Stimulated activated CD8-positive, alpha-beta memory T cell treated with anti-CD3 and anti-CD28 coated beads, Interleukin-7, amount 100 ng/mL, for 1 hour (primary cell): Measurements from ENCODE around the gene TAF11.
"Not testable (repeated sequence)": the region's sequence is repeated elsewhere in the genome, so short reads cannot be mapped to it uniquely, and the experiment has no call there.

ENCODE experiments used
- DNase-seq, 2 donors: peaks; one replicate each; pipeline ENCODE4 v3.0.0-alpha.2; 2020; ENCODE audit warnings: low read depth in 2 of 2

The TAF11 gene

DNA sequence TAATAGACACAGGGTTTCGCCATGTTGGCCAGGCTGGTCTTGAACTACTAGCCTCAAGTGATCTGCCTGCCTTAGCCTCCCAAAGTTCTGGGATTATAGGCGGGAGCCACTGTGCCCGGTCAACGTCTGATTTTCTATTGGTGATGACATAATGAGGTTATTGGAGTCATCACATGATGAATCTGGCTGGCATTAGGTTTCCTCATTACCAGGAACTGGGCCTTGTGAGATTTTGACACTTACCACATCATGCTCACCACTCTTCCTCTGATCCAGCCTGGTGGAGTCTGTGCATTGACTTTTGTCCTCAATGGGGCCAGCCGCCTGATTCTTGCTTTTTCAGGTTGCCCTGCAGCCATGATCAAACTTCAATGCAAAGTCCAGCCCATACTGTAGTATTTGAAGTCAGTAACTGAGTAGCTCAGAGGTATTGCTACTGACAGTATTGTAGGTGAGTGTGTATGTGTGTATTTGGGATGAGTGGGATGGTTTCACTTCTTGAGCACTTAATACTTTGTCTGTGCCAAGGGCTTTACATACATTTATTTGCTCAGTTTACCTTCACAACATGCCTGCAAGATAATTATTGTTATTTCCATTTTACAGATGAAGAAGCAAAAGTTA is 17.3 kb upstream of the TAF11 start:
- no peak for DNase-seq

DNA sequence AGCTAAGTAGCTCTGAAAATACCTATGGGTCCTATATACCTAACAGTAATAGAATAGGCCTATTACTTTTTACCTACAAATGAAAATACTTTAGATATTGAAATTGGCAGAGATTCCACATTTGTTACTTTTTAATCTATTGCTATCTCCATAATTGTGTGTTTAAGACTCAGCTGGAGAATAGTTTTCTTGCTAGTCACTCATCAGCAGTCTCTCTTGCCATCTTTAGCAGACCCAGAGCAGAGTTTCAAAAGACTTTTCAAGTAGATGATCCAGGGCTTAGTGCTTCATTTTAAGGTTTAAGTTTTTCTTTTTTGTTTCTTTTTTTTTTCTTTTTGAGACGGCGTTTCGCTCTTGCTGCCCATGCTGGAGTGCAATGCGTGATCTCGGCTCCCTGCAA is 14.1 kb upstream of the TAF11 start:
- no peak for DNase-seq

DNA sequence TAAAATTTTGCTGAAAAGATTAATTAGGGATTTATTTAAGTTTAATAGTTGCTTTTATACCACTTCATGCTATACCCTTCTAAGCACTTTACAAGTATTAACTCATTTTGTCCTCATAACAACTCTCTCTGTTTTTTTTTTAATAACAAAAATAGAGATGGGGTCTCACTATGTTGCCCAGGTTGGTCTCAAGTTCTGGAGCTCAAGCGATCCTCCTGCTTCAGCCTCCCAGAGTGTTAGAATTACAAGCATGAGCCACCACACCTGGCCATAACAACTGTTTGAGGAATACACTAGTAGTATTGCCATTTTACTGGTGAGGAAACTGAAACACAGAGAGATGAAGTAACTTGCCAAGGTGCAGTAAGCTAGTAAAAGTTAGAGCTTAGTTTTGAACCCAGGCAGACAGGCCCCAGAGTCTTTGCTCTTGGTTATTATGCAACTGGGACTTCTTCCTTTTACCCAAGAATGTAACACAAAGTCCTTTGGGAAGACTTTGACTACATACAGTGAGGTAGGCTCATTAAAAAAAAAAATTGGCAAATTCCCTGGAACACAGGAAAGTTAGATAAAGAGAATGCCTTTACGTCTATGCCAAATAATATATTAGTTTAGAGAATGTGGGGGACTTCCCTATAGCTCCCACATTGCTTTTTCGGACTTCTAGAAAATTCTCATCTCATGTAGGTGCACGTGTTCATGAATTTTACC is 12.6 kb upstream of the TAF11 start:
- no peak for DNase-seq

DNA sequence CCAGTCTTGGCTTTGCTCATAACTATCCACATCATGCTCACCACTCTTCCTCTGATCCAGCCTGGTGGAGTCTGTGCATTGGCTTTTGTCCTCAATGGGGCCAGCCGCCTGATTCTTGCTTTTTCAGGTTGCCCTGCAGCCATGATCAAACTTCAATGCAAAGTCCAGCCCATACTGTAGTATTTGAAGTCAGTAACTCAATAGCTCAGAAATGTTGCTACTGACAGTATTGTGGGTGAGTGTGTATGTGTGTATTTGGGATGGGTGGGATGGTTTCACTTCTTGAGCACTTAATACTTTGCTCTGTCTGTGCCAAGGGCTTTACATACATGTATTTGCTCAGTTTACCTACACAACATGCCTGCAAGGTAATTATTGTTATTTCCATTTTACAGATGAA is 11.9 kb upstream of the TAF11 start:
- DNase-seq, result not testable (repeated sequence)

DNA sequence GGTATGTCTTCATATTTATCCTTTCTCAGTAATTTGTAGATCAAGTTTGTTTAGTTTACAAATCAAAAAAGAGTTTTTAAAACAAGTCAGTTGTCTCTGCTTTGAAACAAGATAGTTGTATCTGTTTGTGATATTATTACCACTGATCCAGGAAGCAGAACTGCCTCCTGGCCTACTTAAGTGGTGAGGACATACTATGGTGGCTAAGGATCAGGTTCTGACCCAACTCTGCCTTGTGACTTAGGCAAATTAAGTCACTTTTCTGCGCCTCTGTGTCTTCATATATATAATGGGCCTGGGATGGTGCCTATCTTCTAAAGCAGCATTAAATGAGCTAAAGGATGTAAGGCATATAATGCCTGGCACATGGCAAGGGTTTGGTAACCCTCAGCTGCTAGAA is 9.9 kb upstream of the TAF11 start:
- no peak for DNase-seq

DNA sequence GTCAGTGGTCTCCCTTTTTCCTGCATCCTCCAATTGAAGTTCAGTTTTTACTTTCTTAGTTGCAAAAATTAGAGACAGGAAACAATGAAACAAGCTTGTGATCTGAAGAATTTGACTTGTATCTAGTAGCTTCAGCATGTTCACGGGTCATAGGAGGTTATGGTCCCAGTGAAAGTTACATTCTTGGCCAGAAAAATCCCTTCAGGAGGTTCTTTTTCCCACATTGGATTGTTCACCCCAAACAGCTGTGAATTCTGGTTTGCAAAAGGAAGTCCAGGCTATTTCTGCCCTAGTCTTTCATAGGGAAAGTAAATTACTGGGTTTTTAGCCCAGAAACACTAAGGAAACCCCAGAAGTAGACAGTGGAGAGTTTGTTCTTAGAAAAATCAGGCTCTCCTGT is 9.3 kb upstream of the TAF11 start:
- DNase-seq, result no peak

DNA sequence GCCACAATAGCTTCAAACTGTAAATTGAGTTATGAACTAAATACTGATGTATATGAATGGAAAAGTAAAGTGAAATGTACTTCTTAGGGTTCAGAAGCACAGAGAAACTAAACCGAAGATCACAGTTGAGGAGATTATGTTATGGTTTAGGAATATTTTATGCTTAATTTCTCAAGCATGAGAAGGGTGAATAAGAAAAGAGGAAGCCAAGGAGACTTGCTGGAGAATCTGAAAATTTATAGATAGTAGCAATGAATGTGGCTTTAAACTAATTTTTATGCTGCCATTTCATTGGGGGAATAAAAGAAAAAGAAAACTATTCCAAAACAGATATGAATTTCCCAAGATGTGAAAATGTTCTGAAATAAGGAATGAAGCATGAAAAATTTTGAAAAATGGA is 6.9 kb upstream of the TAF11 start:
- DNase-seq, result no peak

DNA sequence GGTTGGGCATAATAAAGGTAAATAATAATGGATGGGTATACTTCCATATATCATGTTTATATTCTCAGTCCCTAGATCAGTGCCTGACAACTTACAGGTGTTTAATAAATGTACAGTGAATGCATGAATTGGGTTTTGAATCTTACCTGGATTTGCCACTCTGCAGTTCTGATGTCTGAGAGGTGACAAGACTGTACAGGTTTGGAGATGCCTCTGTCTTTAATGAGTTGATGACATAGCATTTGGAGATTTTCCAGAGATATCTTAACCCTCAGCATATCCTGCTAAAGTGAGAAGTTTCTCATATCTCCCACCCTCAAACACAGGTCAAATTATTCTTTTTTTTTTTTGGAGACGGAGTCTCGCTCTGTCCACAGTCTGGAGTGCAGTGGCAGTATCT is 3.5 kb upstream of the TAF11 start:
- DNase-seq, result no peak

DNA sequence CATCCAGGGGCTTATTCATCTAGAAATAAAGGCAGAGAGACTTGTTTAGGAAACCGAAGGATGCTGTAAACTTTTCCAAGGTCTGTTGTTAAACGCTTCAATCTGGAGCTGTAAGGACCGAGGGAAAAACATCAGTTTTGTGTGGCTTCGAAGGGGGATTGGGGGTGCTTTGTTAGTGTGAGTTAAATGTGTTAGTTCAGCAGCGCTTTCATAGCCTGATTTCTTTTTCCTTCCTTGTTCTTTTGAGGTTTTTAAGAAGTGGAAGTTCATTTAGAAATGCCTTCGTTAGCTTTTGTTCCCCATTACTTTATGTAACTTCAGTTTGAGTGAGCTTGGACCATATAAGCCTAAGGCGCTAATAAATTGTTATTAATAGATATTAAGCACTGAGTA is 2.7 kb upstream of the TAF11 start:
- DNase-seq, result no peak

DNA sequence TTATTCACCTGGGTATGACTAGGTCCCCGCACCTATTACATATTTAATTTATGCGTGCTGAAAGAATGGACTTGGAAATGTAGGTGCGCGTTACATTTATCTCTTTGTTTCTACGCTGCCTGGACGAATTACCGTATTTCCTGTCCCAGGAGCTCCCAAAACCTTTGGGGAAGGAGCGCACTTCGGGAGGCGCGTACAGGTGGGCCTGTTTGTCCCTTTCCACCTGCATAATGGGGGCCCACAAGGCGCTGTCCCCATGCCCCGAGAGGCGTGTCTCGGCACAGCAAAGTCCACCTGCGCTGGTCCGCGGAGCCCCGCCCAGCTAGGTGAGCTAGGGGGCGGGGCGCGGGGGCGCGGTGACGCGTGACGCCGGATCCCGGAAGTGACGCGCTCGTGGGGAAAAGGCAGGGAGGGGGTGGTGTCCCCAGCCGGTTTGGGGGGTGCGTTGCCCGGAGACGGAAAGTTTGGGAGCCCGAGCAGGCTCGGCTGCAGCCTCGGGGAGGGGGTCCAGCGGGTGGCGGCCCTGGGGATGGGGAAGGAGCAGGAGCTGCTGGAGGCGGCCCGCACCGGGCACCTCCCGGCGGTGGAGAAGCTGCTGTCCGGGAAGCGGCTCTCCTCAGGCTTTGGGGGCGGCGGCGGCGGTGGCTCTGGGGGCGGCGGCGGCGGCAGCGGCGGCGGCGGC is 1.2 kb upstream of the TAF11 start, which contains the start of gene ANKS1A:
ANKS1A (plus strand) TSS at position 382 of the 682 bp plus-strand sequence; CDS start at position 530, 148 bp downstream.
- peak; percentile 87 to 90 for DNase-seq

DNA sequence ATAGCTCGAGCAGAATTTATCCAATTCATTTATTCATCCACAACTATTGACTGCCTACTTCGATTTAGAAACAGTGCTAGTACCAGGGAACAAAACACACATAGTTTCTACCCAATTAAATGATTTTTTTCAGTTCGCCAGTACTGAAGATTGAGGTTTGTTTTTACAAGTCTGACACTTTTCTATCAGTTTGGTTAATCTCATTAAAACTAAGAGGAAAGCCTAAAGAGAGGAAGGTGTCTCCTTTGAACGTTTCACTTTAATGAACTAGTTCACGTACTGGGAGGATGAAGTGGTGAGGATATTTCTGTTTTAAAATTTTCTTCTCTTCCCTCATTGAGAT is 643 bp upstream of the TAF11 start:
- no peak for DNase-seq

DNA sequence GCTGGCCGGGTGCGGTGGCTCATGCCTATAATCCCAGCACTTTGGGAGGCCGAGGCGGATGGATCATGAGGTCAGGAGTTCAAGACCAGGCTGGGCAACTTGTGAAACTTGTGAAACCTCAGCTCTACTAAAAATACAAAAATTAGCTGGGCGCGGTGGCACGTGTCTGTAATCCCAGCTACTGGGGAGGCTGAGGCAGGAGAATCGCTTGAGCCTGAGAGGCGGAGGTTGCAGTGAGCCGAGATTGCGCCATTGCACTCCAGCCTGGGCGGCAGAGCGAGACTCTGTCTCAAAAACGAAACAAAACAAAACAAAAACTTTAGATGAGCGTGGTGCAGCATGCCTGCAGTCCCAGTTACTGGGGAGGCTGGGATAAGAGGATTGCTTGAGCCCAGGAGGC is 2.0 kb downstream of the TAF11 start:
- not testable (repeated sequence) for DNase-seq

DNA sequence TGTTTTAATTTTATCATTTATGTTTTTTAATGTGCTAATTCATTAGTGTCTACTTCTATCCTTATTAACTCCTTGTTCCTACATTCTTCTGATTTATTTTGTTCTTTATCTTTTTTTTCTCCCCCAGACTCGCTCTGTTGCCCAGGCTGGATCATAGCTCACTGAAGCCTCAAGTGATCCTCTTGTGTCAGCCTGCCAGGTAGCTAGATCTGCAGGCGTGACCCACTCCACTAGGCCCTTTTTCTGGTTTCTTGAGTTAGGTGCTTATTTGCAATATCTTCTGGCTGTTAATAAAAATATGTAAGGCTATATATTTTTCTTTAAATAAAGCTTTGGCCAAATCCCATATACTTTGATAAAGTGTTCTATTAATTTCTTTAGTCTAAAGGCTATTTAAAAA is 2.8 kb downstream of the TAF11 start:
- DNase-seq, result no peak

DNA sequence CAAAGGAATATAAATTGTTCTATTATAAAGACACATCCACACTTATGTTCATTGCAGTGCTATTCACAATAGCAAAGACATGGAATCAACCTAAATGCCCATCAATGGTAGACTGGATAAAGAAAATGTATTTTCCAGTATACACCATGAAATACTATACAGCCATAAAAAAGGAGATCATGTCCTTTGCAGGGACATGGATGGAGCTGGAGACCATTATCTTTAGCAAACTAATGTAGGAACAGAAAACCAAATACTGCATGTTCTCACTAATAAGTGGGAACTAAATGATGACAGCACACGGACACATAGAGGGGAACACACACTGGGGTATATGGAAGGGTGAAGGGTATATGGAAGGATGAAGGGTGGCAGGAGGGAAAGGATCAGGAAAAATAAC is 3.8 kb downstream of the TAF11 start:
- DNase-seq, result not testable (repeated sequence)

DNA sequence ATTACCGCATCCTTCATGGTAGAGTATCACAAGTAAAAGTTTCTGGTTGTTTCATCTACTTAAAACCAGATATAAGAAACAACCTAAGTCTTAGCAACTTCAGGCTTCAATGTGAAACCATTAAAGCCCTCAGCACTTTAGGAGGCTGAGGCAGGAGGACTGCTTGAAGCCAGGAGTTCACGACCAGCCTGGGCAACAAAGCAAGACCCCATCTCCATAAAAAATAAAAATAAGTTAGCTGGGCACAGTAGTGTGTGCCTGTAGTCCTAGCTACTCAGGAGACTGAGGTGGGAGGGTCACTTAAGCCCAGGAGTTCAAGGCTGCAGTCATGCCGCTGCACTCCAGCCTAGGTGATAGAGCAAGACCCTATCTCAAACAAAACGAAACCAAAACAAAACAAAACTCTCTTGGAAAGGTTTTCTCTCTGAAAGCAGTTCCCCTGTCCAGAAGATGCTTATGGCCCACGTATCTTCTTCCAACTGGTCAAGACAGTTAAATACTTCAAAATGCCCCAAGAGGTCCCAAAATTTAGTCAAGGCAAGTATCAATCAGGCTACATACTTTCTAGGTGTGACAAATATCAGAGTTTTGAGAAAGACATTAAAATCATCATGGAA is 9.9 kb downstream of the TAF11 start:
- no peak for DNase-seq

DNA sequence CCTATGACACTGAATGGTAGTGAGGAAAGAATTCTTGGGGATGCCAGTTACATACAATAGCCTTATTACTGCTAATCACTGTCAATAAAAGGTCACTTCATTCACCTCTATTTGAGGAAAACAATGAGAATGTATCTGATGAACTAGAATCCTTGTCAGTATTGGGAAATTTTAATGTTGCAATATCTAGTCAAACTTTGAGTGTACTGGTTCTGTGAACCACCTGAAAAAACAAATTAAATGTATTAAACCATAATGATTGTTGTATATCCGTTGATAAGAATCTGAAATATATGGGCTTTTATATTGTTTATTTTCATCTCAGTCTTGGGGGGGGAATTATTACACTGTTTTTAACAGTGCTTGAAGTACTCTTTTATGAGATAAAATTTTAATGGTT is 10.6 kb downstream of the TAF11 start:
- no peak for DNase-seq

DNA sequence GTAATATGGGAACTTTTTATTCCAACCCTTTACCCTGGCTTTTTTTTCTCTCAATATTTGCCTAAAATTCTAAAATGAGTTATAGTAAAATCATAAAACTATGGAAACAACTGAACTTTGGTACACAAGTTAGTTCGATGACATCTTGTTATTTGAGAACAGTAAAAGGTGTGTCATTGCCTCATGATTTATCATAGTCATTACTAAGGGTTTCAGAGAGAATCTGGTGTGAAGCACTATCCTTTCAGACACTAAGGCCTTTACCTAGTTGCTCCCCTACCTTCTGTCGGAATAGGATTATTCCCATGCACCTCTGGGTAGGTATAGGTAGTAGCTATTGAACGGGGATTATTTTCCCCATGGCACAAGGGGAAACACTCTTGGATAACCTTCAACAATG is 11.4 kb downstream of the TAF11 start:
- DNase-seq, result no peak

DNA sequence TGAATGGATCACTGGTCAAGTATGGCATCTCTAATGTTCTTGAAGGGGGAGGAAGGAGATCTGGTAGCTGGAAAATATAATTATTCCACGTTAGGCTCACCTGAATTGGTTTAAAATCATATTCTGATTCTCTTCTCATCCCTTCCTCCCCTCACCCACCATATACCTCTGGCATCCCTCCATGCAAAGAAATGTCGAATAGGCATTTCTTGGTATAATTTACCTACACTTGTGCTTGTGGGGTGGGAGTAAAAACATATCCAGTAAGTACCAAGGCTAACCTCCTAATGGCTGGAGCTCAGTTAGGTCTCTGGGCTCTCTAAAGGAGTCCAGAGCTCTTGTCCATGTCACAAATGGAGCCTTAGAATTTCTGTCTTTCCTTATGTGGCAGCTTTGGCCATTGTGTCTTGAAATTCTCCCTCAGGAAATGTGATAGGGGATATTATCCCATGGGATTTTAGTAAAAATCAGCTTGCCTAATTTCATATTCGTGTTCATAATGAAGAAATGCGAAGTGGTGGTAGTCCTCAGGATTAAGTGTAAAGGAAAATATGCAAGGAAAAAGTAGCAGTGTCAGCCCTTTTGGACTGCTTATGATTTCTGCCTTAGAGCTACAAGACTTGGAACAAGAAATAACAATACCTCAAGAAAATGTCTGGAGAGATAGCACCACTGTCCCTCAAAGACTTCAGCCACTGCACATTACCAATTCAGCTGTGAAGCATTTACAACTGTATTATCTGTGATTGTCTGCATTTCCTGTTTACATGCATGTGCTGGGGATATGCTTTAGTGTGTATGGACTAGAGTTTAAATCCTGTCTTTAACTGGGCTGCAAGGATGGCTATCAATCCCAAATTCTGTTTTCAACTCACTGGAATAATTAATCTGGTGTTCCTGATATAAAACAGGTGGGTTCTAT is 12.3 kb downstream of the TAF11 start:
- no peak for DNase-seq

DNA sequence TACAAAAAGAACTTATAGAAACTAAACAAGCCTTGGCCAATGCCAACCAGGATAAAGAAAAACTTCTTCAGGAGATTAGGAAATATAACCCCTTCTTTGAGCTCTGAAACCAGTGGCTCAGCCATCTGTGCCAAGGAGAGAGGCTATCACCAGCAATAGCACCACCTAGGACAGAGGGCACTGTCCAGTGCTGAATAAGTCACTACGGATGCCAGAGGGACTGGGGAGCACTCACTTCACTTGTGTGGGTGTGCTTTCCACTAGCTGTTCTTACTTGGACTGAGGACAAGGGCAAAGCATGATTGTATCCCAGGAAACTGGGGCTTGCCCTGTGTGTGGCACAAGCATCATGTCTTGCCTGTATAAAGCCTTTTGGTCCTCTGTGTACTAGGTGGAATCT is 15.5 kb downstream of the TAF11 start:
- DNase-seq, result no peak

DNA sequence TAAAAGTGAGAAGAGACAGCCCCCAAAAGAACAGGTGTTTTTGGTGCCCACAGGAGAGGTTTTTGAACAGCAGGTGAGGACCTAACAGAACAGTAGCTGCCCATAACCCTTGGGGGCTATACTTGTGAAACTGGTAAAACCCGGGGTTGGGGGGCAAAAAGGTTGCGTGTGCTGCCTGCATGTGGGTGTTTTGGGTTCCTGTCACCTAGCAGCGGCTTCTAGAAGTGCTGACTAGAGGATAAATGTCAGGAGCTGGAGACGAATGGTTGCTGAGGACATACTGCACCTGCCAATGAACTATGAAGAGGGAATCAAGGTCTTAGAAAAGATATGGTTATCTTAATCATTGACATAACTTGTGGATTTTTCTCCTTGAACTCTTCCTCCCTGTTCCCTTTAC is 16.0 kb downstream of the TAF11 start:
- DNase-seq, result no peak

DNA sequence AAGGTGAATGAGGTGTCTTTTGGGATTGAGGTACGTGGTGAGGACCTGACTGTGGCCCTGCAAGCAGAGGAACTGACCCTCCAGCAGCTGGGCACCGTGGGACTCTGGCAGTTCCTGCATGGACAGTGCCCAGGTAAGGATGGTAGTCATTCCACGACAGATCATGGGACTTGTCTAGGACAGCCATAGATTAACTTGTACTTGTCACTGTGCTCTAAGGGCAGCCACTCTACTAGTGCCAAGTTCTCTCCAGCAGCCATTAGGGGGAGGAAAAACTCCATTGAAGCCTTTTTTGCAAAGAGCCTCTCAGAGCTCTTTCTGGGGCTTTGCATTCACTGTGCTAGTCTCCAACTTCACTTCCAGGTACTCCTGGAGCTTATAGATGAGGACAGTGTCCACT is 20.4 kb downstream of the TAF11 start:
- DNase-seq, result no peak

DNA sequence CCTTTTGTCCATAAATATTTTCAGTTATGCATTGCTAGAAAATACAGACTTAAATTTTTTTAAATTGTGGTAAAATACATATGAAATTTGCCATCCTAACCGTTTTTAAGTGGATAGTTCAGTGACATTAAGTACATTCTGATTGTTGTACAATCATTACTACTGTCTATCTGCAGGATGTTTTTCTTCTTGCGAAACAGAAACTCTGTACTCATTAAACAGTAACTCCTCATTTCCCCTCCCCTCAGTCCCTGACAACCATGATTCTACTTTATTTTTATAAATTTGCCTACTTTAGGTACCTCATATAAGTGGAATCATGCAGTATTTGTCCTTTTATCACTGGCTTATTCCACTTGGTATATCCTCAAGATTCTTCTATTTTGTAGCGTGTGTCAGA is 21.3 kb downstream of the TAF11 start:
- no peak for DNase-seq
